Left ventricle myocardium inferior (tissue), 1 donor: ENCODE measurements around the gene CDHR1. TPM values are rescaled to one million over a fixed set of nuclear protein-coding genes. Genes with fewer than 3 reads are reported as not detected.

Source experiments
- DNase-seq: peaks from one replicate; pipeline ENCODE4 v3.0.0-alpha.2; 2020
- H3K27ac ChIP-seq: fragments of 200-600 bp; replicated peaks from 2 replicates; pipeline ENCODE4 v1.8.0; 2021
- H3K27me3 ChIP-seq: fragments of 200-600 bp; 2 replicates; pipeline ENCODE4 v1.8.0; 2021; ENCODE audit warnings: low read depth
- H3K36me3 ChIP-seq: fragments of 200-600 bp; 2 replicates; pipeline ENCODE4 v1.8.0; 2021
- H3K4me1 ChIP-seq: fragments of 200-600 bp; 2 replicates; pipeline ENCODE4 v1.8.0; 2021
- H3K4me3 ChIP-seq: fragments of 200-600 bp; 2 replicates; pipeline ENCODE4 v1.8.0; 2021; ENCODE audit warnings: mild to moderate bottlenecking, moderate library complexity
- H3K9me3 ChIP-seq: fragments of 200-600 bp; replicated peaks from 2 replicates; pipeline ENCODE4 v1.8.0; 2021
- intact Hi-C: fragments of 100-400 bp; cut with micrococcal nuclease; formaldehyde crosslinking; loops from one replicate; pipeline ENCODE4 v1.11.0; 2022
- total RNA-seq: library from RNA; stranded (reverse); fragmentation: NEBNext Ultra II Directional; extraction: Animal tissue kit (Norgen Biotek cat#: 25700); gene quantifications from one replicate; pipeline ENCODE4 v1.2.1, GENCODE V29; 2021
- TF ChIP-seq, protein P1 (sequence below): fragments of 200-600 bp; IDR thresholded peaks from 2 replicates; pipeline ENCODE4 v1.8.0; 2021; ENCODE audit warnings: antibody characterized with exemption, mild to moderate bottlenecking, borderline replicate concordance
- donor health status: DM: no; HTN: yes; CAD: no; lungs with severe emphysema.

CDHR1 gene
- total RNA-seq, 1 donor from 2014 or later, result 0.41 TPM

DNA sequence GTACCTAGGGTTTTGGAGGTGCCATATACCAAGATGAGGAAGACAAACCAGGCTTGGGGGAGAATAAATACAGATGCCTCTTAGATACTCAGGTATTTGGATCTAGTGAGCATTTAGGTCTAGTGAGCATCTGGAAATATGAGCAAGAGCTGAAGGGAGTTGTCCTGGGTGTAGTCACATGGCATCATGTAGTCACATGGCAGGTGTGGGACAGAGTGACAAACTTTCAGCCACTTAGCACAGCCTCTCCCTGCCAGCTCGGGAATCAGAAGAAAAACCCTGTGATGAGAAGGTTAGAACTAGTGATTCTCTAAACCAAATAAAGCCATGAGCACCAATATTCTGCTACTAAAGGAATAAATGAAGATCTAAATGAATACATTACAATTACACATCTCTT lies 74.8 kb downstream of the CDHR1 start:
- no peak overlapping the region for H3K4me3 ChIP-seq
- H3K36me3 ChIP-seq, result no peaks in the 10 kb centered on the region
- TF ChIP-seq, protein P1, sequence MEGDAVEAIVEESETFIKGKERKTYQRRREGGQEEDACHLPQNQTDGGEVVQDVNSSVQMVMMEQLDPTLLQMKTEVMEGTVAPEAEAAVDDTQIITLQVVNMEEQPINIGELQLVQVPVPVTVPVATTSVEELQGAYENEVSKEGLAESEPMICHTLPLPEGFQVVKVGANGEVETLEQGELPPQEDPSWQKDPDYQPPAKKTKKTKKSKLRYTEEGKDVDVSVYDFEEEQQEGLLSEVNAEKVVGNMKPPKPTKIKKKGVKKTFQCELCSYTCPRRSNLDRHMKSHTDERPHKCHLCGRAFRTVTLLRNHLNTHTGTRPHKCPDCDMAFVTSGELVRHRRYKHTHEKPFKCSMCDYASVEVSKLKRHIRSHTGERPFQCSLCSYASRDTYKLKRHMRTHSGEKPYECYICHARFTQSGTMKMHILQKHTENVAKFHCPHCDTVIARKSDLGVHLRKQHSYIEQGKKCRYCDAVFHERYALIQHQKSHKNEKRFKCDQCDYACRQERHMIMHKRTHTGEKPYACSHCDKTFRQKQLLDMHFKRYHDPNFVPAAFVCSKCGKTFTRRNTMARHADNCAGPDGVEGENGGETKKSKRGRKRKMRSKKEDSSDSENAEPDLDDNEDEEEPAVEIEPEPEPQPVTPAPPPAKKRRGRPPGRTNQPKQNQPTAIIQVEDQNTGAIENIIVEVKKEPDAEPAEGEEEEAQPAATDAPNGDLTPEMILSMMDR, result no peak
- H3K9me3 ChIP-seq, result no peaks in the 10 kb centered on the region
- H3K4me1 ChIP-seq, result peaks cover 9% of the 10 kb centered on the region
- no peak overlapping the region for H3K27ac ChIP-seq
- DNase-seq, result no peak
- peaks cover 42% of the 10 kb centered on the region for H3K27me3 ChIP-seq
- intact Hi-C loops, result loop anchor here (5.0 to 10.0 kb wide), 2 partner anchors 106 to 268 kb away; no protein-coding TSS in a partner anchor

Other genes with a start within 250 kb of the CDHR1 start
- gene GHITM, start 55.0 kb upstream of the CDHR1 start, total RNA-seq, result 468 TPM
- gene GPR15LG, start 20.7 kb upstream of the CDHR1 start, total RNA-seq, result not detected
- gene LRIT2, start 31.0 kb downstream of the CDHR1 start, total RNA-seq, result not detected
- not detected for gene LRIT1, start 47.0 kb downstream of the CDHR1 start, total RNA-seq
- 0.19 TPM for gene RGR, start 50.5 kb downstream of the CDHR1 start, total RNA-seq
- gene CCSER2, start 134.1 kb downstream of the CDHR1 start, total RNA-seq, result 175 TPM